Right renal pelvis (tissue), 4 donors: ENCODE data around the gene AUTS2. TPM values are rescaled to one million over a fixed set of nuclear protein-coding genes. Genes with fewer than 3 reads are reported as not detected.
"Not testable (repeated sequence)": the region's sequence is repeated elsewhere in the genome, so short reads cannot be mapped to it uniquely, and the experiment has no call there.

Experiments
- DNase-seq, 4 donors: peaks; one replicate each; pipeline ENCODE4 v3.0.0-alpha.2; 2013; ENCODE audit warnings: low read depth in 4 of 4, low spot score in 3 of 4, missing footprints in 1 of 4
- polyA plus RNA-seq, 4 donors: library from polyadenylated mRNA; unstranded; fragments of 120-200 nt; gene quantifications; one replicate each; pipeline ENCODE4 v1.2.1, GENCODE V29; 2013; ENCODE audit not compliant: insufficient read length in 4 of 4

Gene AUTS2
- polyA plus RNA-seq, 4 donors, result 67.5 to 85.6 (median 76.0) TPM

GRCh38 chr7:70785427-70785826, 1187.2 kb downstream of the AUTS2 start:
- DNase-seq, result no peak

GRCh38 chr7:70786076-70786475, 1187.8 kb downstream of the AUTS2 start:
- DNase-seq, result no peak

GRCh38 chr7:70787286-70787685, 1189.0 kb downstream of the AUTS2 start:
- no peak for DNase-seq

DNA sequence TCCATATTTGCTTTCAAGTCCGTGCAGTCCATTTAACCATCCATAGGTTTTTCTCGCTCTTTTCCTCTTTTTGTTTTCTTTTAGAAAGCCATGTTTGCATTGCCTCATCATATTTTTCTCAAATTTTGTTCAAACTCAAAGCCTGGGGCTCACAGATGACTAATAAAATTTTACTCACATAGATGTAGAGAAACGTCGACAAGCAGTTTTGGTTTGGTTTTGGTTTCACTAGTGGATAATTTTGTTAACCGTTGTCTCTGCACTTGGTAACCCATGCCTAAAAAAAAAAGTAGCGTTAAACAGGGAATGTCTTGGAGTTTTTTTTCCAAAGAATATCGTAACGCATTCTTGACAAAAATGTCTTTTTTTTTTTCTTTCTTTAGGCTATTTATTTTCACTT, 1189.5 kb downstream of the AUTS2 start:
- no peak for DNase-seq

- no peak for DNase-seq
These were observed 1190.0 kb downstream of the AUTS2 start for GRCh38 chr7:70788276-70788675.

- no peak for DNase-seq
These were observed 1191.4 kb downstream of the AUTS2 start for GRCh38 chr7:70789481-70790214.

DNA sequence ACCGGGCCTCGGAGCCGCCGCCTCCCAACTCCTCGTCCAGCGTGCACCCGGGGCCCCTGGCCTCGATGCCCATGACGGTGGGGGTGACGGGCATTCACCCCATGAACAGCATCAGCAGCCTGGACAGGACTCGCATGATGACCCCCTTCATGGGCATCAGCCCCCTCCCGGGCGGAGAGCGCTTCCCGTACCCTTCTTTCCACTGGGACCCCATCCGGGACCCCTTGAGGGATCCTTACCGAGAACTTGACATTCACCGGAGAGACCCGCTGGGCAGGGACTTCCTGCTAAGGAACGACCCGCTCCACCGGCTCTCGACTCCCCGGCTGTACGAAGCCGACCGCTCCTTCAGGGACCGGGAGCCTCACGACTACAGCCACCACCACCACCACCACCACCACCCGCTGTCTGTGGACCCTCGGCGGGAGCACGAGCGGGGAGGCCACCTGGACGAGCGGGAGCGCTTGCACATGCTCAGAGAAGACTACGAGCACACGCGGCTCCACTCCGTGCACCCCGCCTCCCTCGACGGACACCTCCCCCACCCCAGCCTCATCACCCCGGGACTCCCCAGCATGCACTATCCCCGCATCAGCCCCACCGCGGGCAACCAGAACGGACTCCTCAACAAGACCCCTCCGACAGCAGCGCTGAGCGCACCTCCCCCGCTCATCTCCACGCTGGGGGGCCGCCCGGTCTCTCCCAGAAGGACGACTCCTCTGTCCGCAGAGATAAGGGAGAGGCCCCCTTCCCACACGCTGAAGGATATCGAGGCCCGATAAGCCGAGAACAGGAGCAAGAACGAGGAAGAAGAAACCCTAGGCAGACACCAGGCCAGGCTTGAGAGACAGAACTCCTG, 1192.2 kb downstream of the AUTS2 start:
- no peak for DNase-seq

GRCh38 chr7:70791341-70791740, 1193.1 kb downstream of the AUTS2 start:
- no peak for DNase-seq

GRCh38 chr7:70793060-70793459, 1194.8 kb downstream of the AUTS2 start:
- no peak for DNase-seq

GRCh38 chr7:70793821-70794220, 1195.5 kb downstream of the AUTS2 start:
- DNase-seq, result no peak

GRCh38 chr7:70794962-70795361, 1196.7 kb downstream of the AUTS2 start:
- DNase-seq, result no peak

- no peak for DNase-seq
These were observed 1197.7 kb downstream of the AUTS2 start for GRCh38 chr7:70795948-70796347.

GRCh38 chr7:70797109-70797514, 1198.8 kb downstream of the AUTS2 start:
- DNase-seq, result no peak

- DNase-seq, result no peak
These were observed 1201.6 kb downstream of the AUTS2 start for GRCh38 chr7:70799841-70800405.

DNA sequence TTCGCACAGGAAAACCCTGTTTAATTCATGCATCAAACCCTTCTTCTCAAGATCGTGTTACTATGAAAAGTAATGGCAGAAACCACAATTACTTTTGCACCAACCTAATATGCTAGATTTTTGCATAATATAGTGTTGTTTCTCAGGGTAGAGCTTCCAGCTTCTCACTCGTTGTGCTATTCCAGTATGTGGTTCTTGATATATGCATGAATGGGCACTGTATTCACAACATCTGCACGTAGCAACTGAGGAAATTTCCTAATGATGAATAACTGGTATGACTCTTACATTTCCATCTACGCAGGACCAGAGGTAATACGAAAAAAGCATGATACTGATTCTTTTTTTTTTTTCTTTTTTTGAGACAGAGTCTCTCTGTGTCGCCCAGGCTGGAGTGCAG, 1207.1 kb downstream of the AUTS2 start:
- DNase-seq, result no peak

- no peak for DNase-seq
These were observed 1209.4 kb downstream of the AUTS2 start for GRCh38 chr7:70807650-70808049.

DNA sequence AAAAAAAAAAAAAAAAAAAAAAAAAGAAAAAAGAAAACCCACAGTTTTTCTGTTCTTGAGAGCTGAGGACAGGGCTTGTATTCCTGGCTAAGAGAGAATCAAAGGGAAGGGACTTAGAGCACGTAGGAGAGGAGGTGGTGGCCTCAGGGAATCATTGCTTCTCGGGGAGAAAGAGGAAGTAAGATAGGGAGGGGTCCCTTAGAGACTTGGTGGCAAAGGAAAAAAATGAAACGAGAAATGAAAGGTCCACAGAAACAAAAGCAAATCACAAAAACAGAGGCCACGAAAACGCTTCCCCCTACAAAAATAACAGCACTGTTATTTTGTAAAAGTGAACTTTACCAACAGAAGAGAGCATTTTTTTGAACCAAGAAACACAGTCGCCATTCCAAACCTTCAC, 1210.6 kb downstream of the AUTS2 start:
- no peak for DNase-seq

DNA sequence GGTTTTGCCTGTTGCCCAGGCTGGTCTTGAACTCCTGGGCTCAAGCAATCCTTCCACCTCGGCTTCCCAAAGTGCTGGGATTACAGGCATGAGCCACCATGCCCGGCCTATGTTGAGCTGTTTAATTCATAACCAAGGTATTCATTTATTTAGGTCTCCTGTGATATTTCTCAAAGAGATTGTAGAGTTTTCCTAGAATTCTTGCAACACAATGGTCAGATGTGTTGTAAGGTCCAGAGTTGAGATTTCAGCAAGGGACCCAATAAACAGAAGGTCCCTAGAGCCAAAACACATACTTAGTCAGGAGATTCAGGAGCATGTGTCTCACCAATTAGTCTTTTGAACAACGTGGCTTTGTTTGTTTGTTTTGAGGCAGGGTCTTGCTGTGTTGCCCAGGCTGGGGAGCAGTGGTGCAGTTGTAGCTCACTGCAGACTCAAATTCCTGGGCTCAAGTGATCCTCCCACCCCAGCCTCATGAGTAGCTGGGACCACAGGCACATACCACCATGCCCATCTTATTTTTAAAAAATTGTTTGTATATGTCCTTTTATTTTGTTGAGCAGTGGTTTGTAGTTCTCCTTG, 1212.4 kb downstream of the AUTS2 start:
- DNase-seq, result no peak

DNA sequence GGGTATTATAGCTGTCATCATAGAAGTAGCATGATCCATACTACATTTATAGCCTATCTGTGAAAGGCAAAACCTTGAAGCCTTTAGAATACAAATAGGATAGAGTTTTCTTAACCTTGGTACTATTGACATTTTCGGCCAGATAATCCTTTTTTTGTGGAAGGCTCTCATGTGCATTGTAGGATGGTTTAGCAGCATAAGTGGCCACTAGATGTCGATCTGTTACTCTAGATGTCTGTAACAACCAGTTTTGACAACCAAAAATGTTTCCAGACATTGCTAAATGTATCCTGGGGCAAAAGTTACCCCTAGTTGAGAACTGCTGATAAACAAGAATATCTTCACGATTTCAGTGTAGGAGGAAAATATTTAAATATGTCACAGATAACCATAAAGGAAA, 1214.2 kb downstream of the AUTS2 start:
- no peak for DNase-seq

DNA sequence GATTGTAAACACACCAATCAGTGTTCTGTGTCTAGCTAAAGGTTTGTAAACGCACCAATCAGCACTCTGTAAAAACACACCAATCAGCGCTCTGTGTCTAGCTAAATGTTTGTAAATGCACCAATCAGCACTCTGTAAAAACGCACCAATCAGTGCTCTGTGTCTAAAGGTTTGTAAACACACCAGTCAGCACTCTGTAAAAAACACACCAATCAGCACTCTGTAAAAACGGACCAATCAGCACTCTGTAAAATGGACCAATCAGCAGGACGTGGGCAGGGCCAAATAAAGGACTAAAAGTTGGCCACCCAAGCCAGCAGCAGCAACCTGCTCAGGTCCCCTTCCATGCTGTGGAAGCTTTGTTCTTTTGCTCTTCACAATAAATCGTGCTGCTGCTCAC, 1224.2 kb downstream of the AUTS2 start:
- DNase-seq, result not testable (repeated sequence)
